Measurements from ENCODE around the gene DOP1A.

DOP1A gene

GRCh38 chr6:83086751-83087150 lies 19.3 kb downstream of the DOP1A start:
- Histone ChIP-seq H3K36me3 (no peaks in the 10 kb centered on the region), H3K4me1 (no peaks in the 10 kb centered on the region), H3K27ac (no peak overlapping the region), H3K27me3 (no peaks in the 10 kb centered on the region), H3K4me3 (no peak overlapping the region), H3K9me3 (no peaks in the 10 kb centered on the region)
- no peak for TF ChIP-seq CTCF (IDR thresholded peaks at IDR 0.05)
- DNase-seq: no peak
- intact Hi-C loops (cut with DNase I; ENCODE audit: low total_unique reads): no loop called here

- H3K4me3 ChIP-seq: no peak overlapping the region
- no peak overlapping the region for H3K27ac ChIP-seq
- no peak for TF ChIP-seq CTCF (IDR thresholded peaks at IDR 0.05)
- no peaks in the 10 kb centered on the region for H3K36me3 ChIP-seq
- no peaks in the 10 kb centered on the region for H3K27me3 ChIP-seq
- no peaks in the 10 kb centered on the region for H3K9me3 ChIP-seq
- no peak for DNase-seq
- H3K4me1 ChIP-seq: peaks cover 0 to 19% (median 5%) of the 10 kb centered on the region in 4 donors
- intact Hi-C loops (cut with DNase I; ENCODE audit: low total_unique reads): no loop called here
Measured at GRCh38 chr6:83092756-83093399, 25.4 kb downstream of the DOP1A start.

GRCh38 chr6:83096791-83097190 lies 29.3 kb downstream of the DOP1A start:
- Histone ChIP-seq H3K27me3 (no peaks in the 10 kb centered on the region), H3K4me1 (peaks cover 0 to 19% (median 5%) of the 10 kb centered on the region in 4 donors), H3K4me3 (no peak overlapping the region), H3K9me3 (no peaks in the 10 kb centered on the region), H3K27ac (no peak overlapping the region), H3K36me3 (peaks cover 5 to 10% (median 6%) of the 10 kb centered on the region in 3 donors)
- TF ChIP-seq CTCF (IDR thresholded peaks at IDR 0.05): no peak
- DNase-seq: no peak
- intact Hi-C loops (cut with DNase I; ENCODE audit: low total_unique reads): no loop called here

GRCh38 chr6:83097204-83097603 lies 29.7 kb downstream of the DOP1A start:
- no peak for TF ChIP-seq CTCF (IDR thresholded peaks at IDR 0.05)
- Histone ChIP-seq H3K27me3 (no peaks in the 10 kb centered on the region), H3K9me3 (no peaks in the 10 kb centered on the region), H3K4me1 (peaks cover 0 to 19% (median 5%) of the 10 kb centered on the region in 4 donors), H3K36me3 (peaks cover 8 to 14% (median 9%) of the 10 kb centered on the region in 3 donors), H3K27ac (no peak overlapping the region), H3K4me3 (no peak overlapping the region)
- no peak for DNase-seq
- intact Hi-C loops (cut with DNase I; ENCODE audit: low total_unique reads): no loop called here

GRCh38 chr6:83097675-83098074 lies 30.2 kb downstream of the DOP1A start:
- DNase-seq: no peak
- intact Hi-C loops (cut with DNase I; ENCODE audit: low total_unique reads): no loop called here
- Histone ChIP-seq H3K36me3 (peaks cover 12 to 14% (median 13%) of the 10 kb centered on the region in 3 donors), H3K4me1 (peaks cover 0 to 19% (median 5%) of the 10 kb centered on the region in 4 donors), H3K4me3 (no peak overlapping the region), H3K27me3 (no peaks in the 10 kb centered on the region), H3K27ac (no peak overlapping the region), H3K9me3 (no peaks in the 10 kb centered on the region)
- TF ChIP-seq CTCF (IDR thresholded peaks at IDR 0.05): no peak
